HCT116 (cell line): ENCODE data around the gene ARNT2. TPM values are rescaled to one million over a fixed set of nuclear protein-coding genes. Genes with fewer than 3 reads are reported as not detected.
A peak's percentile ranks its signal among the peaks of the same experiment; 100 is the strongest.

Experiments
- ATAC-seq: fragments of 200-7000 bp; cut with Tn5 transposase; 2 replicates; pipeline ENCODE4 v1.9.1; 2020; ENCODE audit warnings: mild to moderate bottlenecking, moderate library complexity
- BruUV-seq: library from RNA; stranded (reverse); fragments of 400-500 nt; replicated peaks from 2 replicates; lab custom pipeline; 2021; lab: Mats Ljungman, UMichigan
- CTCF ChIA-PET: fragments of 300-600 bp; sonication (Branson Sonifier 250); formaldehyde crosslinking; loops from one replicate; lab custom pipeline; 2021; ENCODE audit warnings: antibody characterized with exemption; lab: Charles Lee
- POLR2A ChIA-PET: fragments of 300-600, 350-600 bp; sonication (Branson Sonifier 250); formaldehyde crosslinking; loops from one replicate; lab custom pipeline; 2021; ENCODE audit warnings: antibody characterized with exemption; lab: Charles Lee
- RAD21 ChIA-PET, 2 experiments: fragments of 300-600 bp; sonication (Branson Sonifier 250); formaldehyde crosslinking; loops; one replicate each; lab custom pipeline; 2023; ENCODE audit warnings: low total read pairs in 2 of 2; ENCODE audit not compliant: uncharacterized antibody in 2 of 2, unreplicated experiment in 2 of 2, low non-redundant PET in 1 of 2; lab: Charles Lee
- DNase-seq: peaks from one replicate; pipeline ENCODE4 v3.0.0-alpha.2; 2010; ENCODE audit warnings: low read depth, low spot score
- H2AFZ ChIP-seq: fragments of 200-600 bp; shearing (Covaris generic), sonication (generic); 2 replicates; pipeline ENCODE4 v1.6.1; 2017; ENCODE audit warnings: low read depth, mixed run types, mixed read lengths, antibody characterized with exemption, low read length; ENCODE audit not compliant: poor library complexity, severe bottlenecking
- H3K27ac ChIP-seq: 2 replicates; pipeline ENCODE4 v1.5.1; 2012; ENCODE audit warnings: low read depth, low read length
- H3K27me3 ChIP-seq: fragments of 200-600 bp; sonication (generic); 2 replicates; pipeline ENCODE4 v1.6.1; 2016; ENCODE audit warnings: mixed run types, low read length, mixed read lengths; ENCODE audit not compliant: insufficient read depth
- H3K36me3 ChIP-seq, 2 experiments: fragments of 200-500 bp in 1 of 2; fragments of 200-600 bp in 1 of 2; sonication (Bioruptor generic) in 1 of 2; sonication (generic) in 1 of 2; 2 replicates each; pipeline versions ENCODE4 v1.5.1 to v1.6.1; 2014 to 2016; ENCODE audit warnings: low read length in 2 of 2, inconsistent platforms in 1 of 2, mixed read lengths in 1 of 2, mixed run types in 1 of 2; ENCODE audit not compliant: insufficient read depth in 2 of 2, control insufficient read depth in 1 of 2
- H3K4me1 ChIP-seq, 2 experiments: fragments of 200-600 bp in 1 of 2; sonication (generic) in 1 of 2; 2 replicates each; pipeline versions ENCODE4 v1.5.1 to v1.6.1; 2012 to 2017; ENCODE audit warnings: low read length in 2 of 2, inconsistent platforms in 1 of 2, mild to moderate bottlenecking in 1 of 2, mixed read lengths in 1 of 2, mixed run types in 1 of 2, moderate library complexity in 1 of 2; ENCODE audit not compliant: insufficient read depth in 2 of 2, control insufficient read depth in 1 of 2
- H3K4me2 ChIP-seq: fragments of 200-600 bp; sonication (generic); 2 replicates; pipeline ENCODE4 v1.6.1; 2017; ENCODE audit warnings: mixed run types, low read length, mixed read lengths
- H3K4me3 ChIP-seq, 2 experiments: fragments of 200-600 bp in 1 of 2; sonication (generic) in 1 of 2; replicated peaks in 1 of 2; 2 replicates each; pipeline ENCODE4 v1.5.1; 2011 to 2016; ENCODE audit warnings: low read length in 2 of 2, control low read depth in 1 of 2, low read depth in 1 of 2, mild to moderate bottlenecking in 1 of 2, mixed read lengths in 1 of 2, mixed run types in 1 of 2
- H3K79me2 ChIP-seq: fragments of 200-600 bp; sonication (generic); 2 replicates; pipeline ENCODE4 v1.6.1; 2017; ENCODE audit warnings: mild to moderate bottlenecking, mixed run types, low read length, moderate library complexity, mixed read lengths; ENCODE audit not compliant: insufficient read depth
- H3K9ac ChIP-seq: fragments of 200-600 bp; sonication (generic); 2 replicates; pipeline ENCODE4 v1.6.1; 2016; ENCODE audit warnings: low read length, mixed read lengths
- H3K9me2 ChIP-seq: fragments of 200-600 bp; sonication (generic), shearing (Covaris generic); 2 replicates; pipeline ENCODE4 v1.6.1; 2017; ENCODE audit warnings: mixed run types, mild to moderate bottlenecking, moderate library complexity; ENCODE audit not compliant: insufficient read depth
- H3K9me3 ChIP-seq, 2 experiments: fragments of 200-500 bp in 1 of 2; fragments of 200-600 bp in 1 of 2; sonication (Bioruptor generic) in 1 of 2; sonication (generic) in 1 of 2; 2 replicates each; pipeline ENCODE4 v1.6.1; 2014 to 2017; ENCODE audit warnings: low read length in 2 of 2, mixed read lengths in 2 of 2, inconsistent platforms in 1 of 2, low read depth in 1 of 2, mild to moderate bottlenecking in 1 of 2, mixed run types in 1 of 2, moderate library complexity in 1 of 2; ENCODE audit not compliant: control insufficient read depth in 1 of 2, insufficient read depth in 1 of 2
- H4K20me1 ChIP-seq: fragments of 200-600 bp; sonication (generic), shearing (Covaris generic); 2 replicates; pipeline ENCODE4 v1.6.1; 2017; ENCODE audit warnings: mixed run types, mild to moderate bottlenecking, moderate library complexity; ENCODE audit not compliant: insufficient read depth
- EGR1 ChIP-seq: IDR thresholded peaks from 2 replicates; pipeline ENCODE4 v1.6.1; 2012; ENCODE audit warnings: low read depth
- ELF1 ChIP-seq: IDR thresholded peaks from 2 replicates; pipeline ENCODE4 v1.6.1; 2012; ENCODE audit warnings: low read depth, borderline replicate concordance
- FOSL1 ChIP-seq: IDR thresholded peaks from 2 replicates; pipeline ENCODE4 v1.6.1; 2012; ENCODE audit warnings: low read depth
- POLR2A ChIP-seq: IDR thresholded peaks from 2 replicates; pipeline ENCODE4 v1.7.0; 2011; ENCODE audit warnings: borderline replicate concordance; ENCODE audit not compliant: insufficient read depth, insufficient read length; ENCODE audit errors: extremely low read depth
- POLR2AphosphoS5 ChIP-seq: IDR thresholded peaks from 2 replicates; pipeline ENCODE4 v1.6.1; 2011; ENCODE audit warnings: mild to moderate bottlenecking, low read depth, low read length, moderate library complexity
- REST ChIP-seq: IDR thresholded peaks from 2 replicates; pipeline ENCODE4 v1.6.1; 2012; ENCODE audit warnings: low read depth
- SIN3A ChIP-seq: IDR thresholded peaks from 2 replicates; pipeline ENCODE4 v1.6.1; 2012; ENCODE audit warnings: low read depth
- ZNF274 ChIP-seq: fragments of 200-500 bp; sonication (Bioruptor generic); IDR thresholded peaks from 2 replicates; pipeline ENCODE4 v1.6.1; 2014; ENCODE audit warnings: mild to moderate bottlenecking, low read depth, low read length, inconsistent platforms
- intact Hi-C: fragments of 100-400 bp; cut with micrococcal nuclease; formaldehyde crosslinking; loops from 2 replicates; pipeline ENCODE4 v1.10.0; 2022
- total RNA-seq: library from RNA; stranded (reverse); gene quantifications from one replicate; pipeline ENCODE4 v1.2.1, GENCODE V29; 2021; ENCODE audit not compliant: unreplicated experiment
- TF ChIP-seq, protein P1 (sequence below): IDR thresholded peaks from 2 replicates; pipeline ENCODE4 v1.6.1; 2012

ARNT2 gene
- total RNA-seq, 1 experiment from 2014 or later = 3.0 TPM

DNA sequence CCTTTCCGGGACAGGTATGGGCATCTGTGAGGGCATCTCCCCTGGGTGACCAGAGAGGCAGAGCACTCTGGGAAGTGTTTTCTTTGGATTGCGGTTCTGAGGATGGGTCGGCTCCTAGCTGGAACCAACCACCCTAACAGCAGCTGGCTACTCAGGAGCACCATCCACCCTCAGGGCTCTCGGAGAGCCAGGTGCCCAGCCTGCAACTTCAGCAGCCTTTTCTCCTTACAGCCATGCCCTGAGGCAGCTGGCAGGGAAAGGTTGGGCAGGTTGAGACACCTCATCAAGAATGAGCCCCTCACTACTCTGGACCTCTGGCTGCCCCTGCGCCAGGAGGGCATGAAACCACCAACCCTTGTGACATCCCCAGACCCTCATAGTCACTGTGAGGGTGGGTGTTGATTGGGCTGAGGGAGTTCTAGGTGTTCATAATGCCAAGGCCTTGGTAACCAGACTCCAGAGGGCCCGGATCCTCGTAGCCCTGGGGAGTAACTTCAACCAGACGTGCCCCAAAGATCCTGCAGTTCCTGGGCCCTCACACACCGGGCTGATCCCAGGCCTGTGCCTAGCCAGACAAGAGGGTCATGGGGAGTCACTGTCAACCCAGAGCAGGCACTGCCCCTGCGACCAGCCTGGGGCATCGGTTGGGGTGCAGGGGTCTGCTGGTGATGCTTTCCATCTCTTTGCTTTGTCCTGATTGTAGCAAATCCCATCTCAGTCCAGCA is 176.5 kb downstream of the ARNT2 start:
- DNase-seq = no peak
- RAD21 ChIA-PET = no interaction called here
- peak overlapping the region; percentile 23; the same call in 1 of the 2 replicates for H3K4me2 ChIP-seq
- H4K20me1 ChIP-seq = no peaks in the 10 kb centered on the region
- no peak overlapping the region for H3K9ac ChIP-seq
- no peak overlapping the region for H2AFZ ChIP-seq
- H3K9me3 ChIP-seq = no peaks in the 10 kb centered on the region
- H3K4me3 ChIP-seq = no peak overlapping the region
- no TSS peak for BruUV-seq
- POLR2A ChIA-PET = no interaction called here
- H3K36me3 ChIP-seq = no peaks in the 10 kb centered on the region
- H3K4me1 ChIP-seq = peaks cover 0 to 26% of the 10 kb centered on the region in 2 experiments; a peak in 2 of 4 replicates
- CTCF ChIA-PET = interaction anchor here (1.5 kb wide), 1 partner anchor 13 kb away, joined by 7 read pairs; no protein-coding TSS in a partner anchor
- H3K27ac ChIP-seq = no peak overlapping the region
- H3K9me2 ChIP-seq = no peaks in the 10 kb centered on the region
- no peak for ATAC-seq
- TF ChIP-seq REST (no peak), FOSL1 (no peak), POLR2AphosphoS5 (no peak), EGR1 (no peak)
- intact Hi-C loops = no loop called here
- no peaks in the 10 kb centered on the region for H3K27me3 ChIP-seq
- H3K79me2 ChIP-seq = no peaks in the 10 kb centered on the region

GRCh38 chr15:80581976-80582375 is 177.8 kb downstream of the ARNT2 start:
- Histone ChIP-seq H3K4me3 (no peak overlapping the region), H4K20me1 (no peaks in the 10 kb centered on the region), H3K27me3 (no peaks in the 10 kb centered on the region), H3K36me3 (no peaks in the 10 kb centered on the region), H3K9me3 (no peaks in the 10 kb centered on the region), H3K79me2 (no peaks in the 10 kb centered on the region), H2AFZ (no peak overlapping the region), H3K4me2 (peak overlapping the region; percentile 13; the same call in 1 of the 2 replicates), H3K9ac (no peak overlapping the region), H3K4me1 (peaks cover 5 to 35% of the 10 kb centered on the region in 2 experiments; a peak in 3 of 4 replicates), H3K9me2 (no peaks in the 10 kb centered on the region), H3K27ac (no peak overlapping the region)
- ChIA-PET RAD21 (no interaction called here), CTCF (no interaction called here), POLR2A (no interaction called here)
- DNase-seq (no peak), ATAC-seq (0 out of 2 replicates have a peak, but pooled peaks have one; percentile 21)
- no TSS peak for BruUV-seq
- intact Hi-C loops = no loop called here
- TF ChIP-seq REST (no peak), ZNF274 (no peak), ELF1 (no peak), POLR2A (no peak), SIN3A (no peak)
- TF ChIP-seq, protein P1, sequence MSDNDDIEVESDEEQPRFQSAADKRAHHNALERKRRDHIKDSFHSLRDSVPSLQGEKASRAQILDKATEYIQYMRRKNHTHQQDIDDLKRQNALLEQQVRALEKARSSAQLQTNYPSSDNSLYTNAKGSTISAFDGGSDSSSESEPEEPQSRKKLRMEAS = no peak
